Measurements from ENCODE around the gene SYNPO2.

The SYNPO2 gene

GRCh38 chr4:119027811-119028210 lies 139.2 kb downstream of the SYNPO2 start:
- Histone ChIP-seq H3K27me3 (ENCODE audit: control insufficient read depth, insufficient read depth, low read length) (no peaks in the 10 kb centered on the region), H3K9me3 (ENCODE audit: control insufficient read depth, insufficient read depth, low read length) (no peaks in the 10 kb centered on the region), H3K36me3 (ENCODE audit: control insufficient read depth, insufficient read depth, low read length) (no peaks in the 10 kb centered on the region), H3K4me3 (ENCODE audit: low read length) (no peak overlapping the region), H3K27ac (ENCODE audit: low read length) (no peak overlapping the region), H3K4me1 (ENCODE audit: control insufficient read depth, insufficient read depth, low read length) (no peaks in the 10 kb centered on the region; the same call in 1 of the 2 replicates)
- WGBS (ENCODE audit: insufficient coverage, insufficient read length), result 100% methylated on average over 1 of the region's 2 CpGs
- DNase-seq (ENCODE audit: low read depth, low spot score), result no peak

- no peaks in the 10 kb centered on the region for H3K27me3 ChIP-seq (ENCODE audit: control insufficient read depth, insufficient read depth, low read length)
- no peak overlapping the region for H3K4me3 ChIP-seq (ENCODE audit: low read length)
- no peak for DNase-seq (ENCODE audit: low read depth, low spot score)
- WGBS (ENCODE audit: insufficient coverage, insufficient read length), result no CpG with 5 or more reads among the region's 2 CpGs
- no peaks in the 10 kb centered on the region for H3K9me3 ChIP-seq (ENCODE audit: control insufficient read depth, insufficient read depth, low read length)
- no peaks in the 10 kb centered on the region for H3K36me3 ChIP-seq (ENCODE audit: control insufficient read depth, insufficient read depth, low read length)
- no peaks in the 10 kb centered on the region; the same call in 1 of the 2 replicates for H3K4me1 ChIP-seq (ENCODE audit: control insufficient read depth, insufficient read depth, low read length)
- H3K27ac ChIP-seq (ENCODE audit: low read length), result no peak overlapping the region
Observed at GRCh38 chr4:119028296-119028695, 139.6 kb downstream of the SYNPO2 start.

GRCh38 chr4:119029847-119030535 lies 141.3 kb downstream of the SYNPO2 start:
- DNase-seq (ENCODE audit: low read depth, low spot score), result no peak
- H3K27me3 ChIP-seq (ENCODE audit: control insufficient read depth, insufficient read depth, low read length), result no peaks in the 10 kb centered on the region
- WGBS (ENCODE audit: insufficient coverage, insufficient read length), result no CpG with 5 or more reads among the region's 18 CpGs
- H3K4me3 ChIP-seq (ENCODE audit: low read length), result no peak overlapping the region
- H3K4me1 ChIP-seq (ENCODE audit: control insufficient read depth, insufficient read depth, low read length), result peaks cover 2% of the 10 kb centered on the region; the same call in 1 of the 2 replicates
- no peaks in the 10 kb centered on the region for H3K9me3 ChIP-seq (ENCODE audit: control insufficient read depth, insufficient read depth, low read length)
- no peak overlapping the region for H3K27ac ChIP-seq (ENCODE audit: low read length)
- no peaks in the 10 kb centered on the region for H3K36me3 ChIP-seq (ENCODE audit: control insufficient read depth, insufficient read depth, low read length)

GRCh38 chr4:119030536-119030890 lies 141.9 kb downstream of the SYNPO2 start:
- no peaks in the 10 kb centered on the region for H3K9me3 ChIP-seq (ENCODE audit: control insufficient read depth, insufficient read depth, low read length)
- no peak overlapping the region for H3K27ac ChIP-seq (ENCODE audit: low read length)
- no peaks in the 10 kb centered on the region for H3K27me3 ChIP-seq (ENCODE audit: control insufficient read depth, insufficient read depth, low read length)
- H3K4me3 ChIP-seq (ENCODE audit: low read length), result no peak overlapping the region
- no peaks in the 10 kb centered on the region for H3K36me3 ChIP-seq (ENCODE audit: control insufficient read depth, insufficient read depth, low read length)
- WGBS (ENCODE audit: insufficient coverage, insufficient read length), result no CpG with 5 or more reads among the region's 12 CpGs
- peaks cover 2% of the 10 kb centered on the region; the same call in 1 of the 2 replicates for H3K4me1 ChIP-seq (ENCODE audit: control insufficient read depth, insufficient read depth, low read length)
- DNase-seq (ENCODE audit: low read depth, low spot score), result no peak

- peaks cover 2% of the 10 kb centered on the region; the same call in 1 of the 2 replicates for H3K4me1 ChIP-seq (ENCODE audit: control insufficient read depth, insufficient read depth, low read length)
- H3K27me3 ChIP-seq (ENCODE audit: control insufficient read depth, insufficient read depth, low read length), result no peaks in the 10 kb centered on the region
- no peak overlapping the region for H3K4me3 ChIP-seq (ENCODE audit: low read length)
- no peaks in the 10 kb centered on the region for H3K9me3 ChIP-seq (ENCODE audit: control insufficient read depth, insufficient read depth, low read length)
- H3K36me3 ChIP-seq (ENCODE audit: control insufficient read depth, insufficient read depth, low read length), result no peaks in the 10 kb centered on the region
- no peak overlapping the region for H3K27ac ChIP-seq (ENCODE audit: low read length)
- DNase-seq (ENCODE audit: low read depth, low spot score), result no peak
- no CpG with 5 or more reads among the region's 11 CpGs for WGBS (ENCODE audit: insufficient coverage, insufficient read length)
Observed at GRCh38 chr4:119031218-119031617, 142.6 kb downstream of the SYNPO2 start.

GRCh38 chr4:119032921-119033685 lies 144.4 kb downstream of the SYNPO2 start:
- no peak overlapping the region for H3K27ac ChIP-seq (ENCODE audit: low read length)
- WGBS (ENCODE audit: insufficient coverage, insufficient read length), result no CpG with 5 or more reads among the region's 6 CpGs

GRCh38 chr4:119034276-119035008 lies 145.8 kb downstream of the SYNPO2 start:
- no peaks in the 10 kb centered on the region for H3K9me3 ChIP-seq (ENCODE audit: control insufficient read depth, insufficient read depth, low read length)
- H3K36me3 ChIP-seq (ENCODE audit: control insufficient read depth, insufficient read depth, low read length), result no peaks in the 10 kb centered on the region
- no peaks in the 10 kb centered on the region for H3K27me3 ChIP-seq (ENCODE audit: control insufficient read depth, insufficient read depth, low read length)
- no peak overlapping the region for H3K27ac ChIP-seq (ENCODE audit: low read length)
- peaks cover 4% of the 10 kb centered on the region; the same call in 1 of the 2 replicates for H3K4me1 ChIP-seq (ENCODE audit: control insufficient read depth, insufficient read depth, low read length)
- no CpG with 5 or more reads among the region's 4 CpGs for WGBS (ENCODE audit: insufficient coverage, insufficient read length)
- H3K4me3 ChIP-seq (ENCODE audit: low read length), result no peak overlapping the region
- DNase-seq (ENCODE audit: low read depth, low spot score), result no peak

More at GRCh38 chr4:119032921-119033685, 144.4 kb downstream of the SYNPO2 start:
- Histone ChIP-seq H3K4me3 (ENCODE audit: low read length) (no peak overlapping the region), H3K27me3 (ENCODE audit: control insufficient read depth, insufficient read depth, low read length) (no peaks in the 10 kb centered on the region), H3K4me1 (ENCODE audit: control insufficient read depth, insufficient read depth, low read length) (peaks cover 4% of the 10 kb centered on the region; the same call in 1 of the 2 replicates), H3K36me3 (ENCODE audit: control insufficient read depth, insufficient read depth, low read length) (no peaks in the 10 kb centered on the region), H3K9me3 (ENCODE audit: control insufficient read depth, insufficient read depth, low read length) (no peaks in the 10 kb centered on the region)
- DNase-seq (ENCODE audit: low read depth, low spot score), result no peak

- no peaks in the 10 kb centered on the region for H3K36me3 ChIP-seq (ENCODE audit: control insufficient read depth, insufficient read depth, low read length)
- no peak overlapping the region for H3K4me3 ChIP-seq (ENCODE audit: low read length)
- WGBS (ENCODE audit: insufficient coverage, insufficient read length), result no CpG with 5 or more reads among the region's 8 CpGs
- peaks cover 5% of the 10 kb centered on the region; the same call in 1 of the 2 replicates for H3K4me1 ChIP-seq (ENCODE audit: control insufficient read depth, insufficient read depth, low read length)
- no peak for DNase-seq (ENCODE audit: low read depth, low spot score)
- H3K27me3 ChIP-seq (ENCODE audit: control insufficient read depth, insufficient read depth, low read length), result no peaks in the 10 kb centered on the region
- H3K9me3 ChIP-seq (ENCODE audit: control insufficient read depth, insufficient read depth, low read length), result no peaks in the 10 kb centered on the region
- no peak overlapping the region for H3K27ac ChIP-seq (ENCODE audit: low read length)
Observed at GRCh38 chr4:119035951-119036737, 147.5 kb downstream of the SYNPO2 start.

- WGBS (ENCODE audit: insufficient coverage, insufficient read length), result no CpG with 5 or more reads among the region's 1 CpG
- no peak for DNase-seq (ENCODE audit: low read depth, low spot score)
Observed at GRCh38 chr4:119037709-119038108, 149.1 kb downstream of the SYNPO2 start.

More at GRCh38 chr4:119037709-119038108, 149.1 kb downstream of the SYNPO2 start:
- Histone ChIP-seq H3K9me3 (ENCODE audit: control insufficient read depth, insufficient read depth, low read length) (no peaks in the 10 kb centered on the region), H3K27me3 (ENCODE audit: control insufficient read depth, insufficient read depth, low read length) (no peaks in the 10 kb centered on the region), H3K4me1 (ENCODE audit: control insufficient read depth, insufficient read depth, low read length) (peaks cover 5% of the 10 kb centered on the region; the same call in 1 of the 2 replicates), H3K27ac (ENCODE audit: low read length) (no peak overlapping the region), H3K36me3 (ENCODE audit: control insufficient read depth, insufficient read depth, low read length) (no peaks in the 10 kb centered on the region), H3K4me3 (ENCODE audit: low read length) (no peak overlapping the region)

Data from iPS DF 6.9 (cell line).